ENCODE data around the gene PCP4. TPM values are rescaled to one million over a fixed set of nuclear protein-coding genes. Genes with fewer than 3 reads are reported as not detected.

The PCP4 gene
- total RNA-seq, 1 experiment from 2014 or later, result 0.77 TPM

DNA sequence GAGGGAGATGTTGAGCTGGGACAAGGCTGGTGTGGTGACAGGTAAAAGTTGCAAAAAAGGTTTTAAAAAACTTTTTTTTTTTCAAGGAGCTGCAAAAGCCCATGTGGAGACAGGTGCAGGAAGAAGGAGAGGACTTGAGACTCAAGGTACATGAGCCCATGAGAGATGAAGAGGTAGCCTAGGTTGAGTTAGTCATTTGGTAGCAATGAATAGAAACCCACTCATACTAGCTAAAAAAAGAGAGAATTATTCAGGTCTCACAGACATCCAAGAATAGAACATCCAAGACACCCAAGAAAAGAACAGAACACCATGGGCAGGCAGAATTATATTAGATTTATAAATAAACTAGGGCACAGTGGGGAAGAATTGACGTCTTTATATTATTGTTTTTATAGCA lies 65.1 kb downstream of the PCP4 start:
- H3K79me1 ChIP-seq (ENCODE audit: insufficient read depth, low read depth, low read length, poor library complexity, severe bottlenecking), result no peaks in the 10 kb centered on the region
- no peak overlapping the region for H4K8ac ChIP-seq (replicated peaks; ENCODE audit: insufficient read length, low read depth, low read length)
- H2AFZ ChIP-seq (ENCODE audit: low read length), result no peak overlapping the region
- H3K23ac ChIP-seq (ENCODE audit: insufficient read length, low read depth, low read length), result no peak overlapping the region
- no peak overlapping the region for H2BK15ac ChIP-seq (ENCODE audit: low read depth, low read length)
- no peaks in the 10 kb centered on the region for H3K4me1 ChIP-seq (ENCODE audit: insufficient read depth, low read length)
- H3K27ac Mint-ChIP-seq, result no peak overlapping the region; a peak in 1 of 7 replicates
- H2BK12ac ChIP-seq (ENCODE audit: insufficient read length, low read depth, low read length), result no peak overlapping the region
- H3K14ac ChIP-seq (ENCODE audit: insufficient read depth, low read length), result no peak overlapping the region
- H3K4me2 ChIP-seq (ENCODE audit: insufficient read depth, insufficient read length, low read length), result no peak overlapping the region
- no peaks in the 10 kb centered on the region for H3K27me3 ChIP-seq (ENCODE audit: insufficient read depth, low read length)
- no peaks in the 10 kb centered on the region for H4K20me1 ChIP-seq (ENCODE audit: control insufficient read depth, insufficient read depth, insufficient read length)
- peaks cover under 1 to 1% of the 10 kb centered on the region in 2 experiments; a peak in 2 of 5 replicates for H3K9me3 Mint-ChIP-seq
- no peak overlapping the region for H3K4ac ChIP-seq (ENCODE audit: low read depth, low read length)
- no peak overlapping the region for H3K4me3 Mint-ChIP-seq
- H3K36me3 Mint-ChIP-seq (ENCODE audit: insufficient read depth in 1 of 3, low read depth in 3 of 3), result no peaks in the 10 kb centered on the region
- no peaks in the 10 kb centered on the region for H3K23me2 ChIP-seq (ENCODE audit: insufficient read length, low read depth, low read length, poor library complexity, severe bottlenecking)
- H3T11ph ChIP-seq (ENCODE audit: low read length), result no peak overlapping the region
- no peaks in the 10 kb centered on the region for H3K9me3 ChIP-seq (ENCODE audit: control insufficient read depth, low read depth, low read length)
- H3K56ac ChIP-seq (ENCODE audit: insufficient read length, low read depth, low read length), result no peak overlapping the region
- no peak overlapping the region for H3K18ac ChIP-seq (ENCODE audit: insufficient read length, low read depth, low read length)
- peaks cover 20% of the 10 kb centered on the region for H3K27me3 Mint-ChIP-seq (ENCODE audit: low read depth)
- no peak overlapping the region for H3K9ac ChIP-seq (ENCODE audit: extremely low read depth, insufficient read length, low read length)
- H2BK5ac ChIP-seq (ENCODE audit: insufficient read length, low read length), result no peak overlapping the region
- H2BK120ac ChIP-seq (ENCODE audit: low read depth, low read length, poor library complexity, severe bottlenecking), result no peak overlapping the region
- WGBS (ENCODE audit: extremely low coverage, insufficient read length, low lambda C conversion rate), result no CpG with 5 or more reads among the region's 1 CpG
- no peak overlapping the region for H4K5ac ChIP-seq (ENCODE audit: insufficient read length, low read depth, low read length)
- H2BK20ac ChIP-seq (ENCODE audit: low read depth, low read length, poor library complexity, severe bottlenecking), result no peak overlapping the region
- no peak overlapping the region for H2AK5ac ChIP-seq (ENCODE audit: insufficient read length, low read length)
- TF ChIP-seq, protein P1, sequence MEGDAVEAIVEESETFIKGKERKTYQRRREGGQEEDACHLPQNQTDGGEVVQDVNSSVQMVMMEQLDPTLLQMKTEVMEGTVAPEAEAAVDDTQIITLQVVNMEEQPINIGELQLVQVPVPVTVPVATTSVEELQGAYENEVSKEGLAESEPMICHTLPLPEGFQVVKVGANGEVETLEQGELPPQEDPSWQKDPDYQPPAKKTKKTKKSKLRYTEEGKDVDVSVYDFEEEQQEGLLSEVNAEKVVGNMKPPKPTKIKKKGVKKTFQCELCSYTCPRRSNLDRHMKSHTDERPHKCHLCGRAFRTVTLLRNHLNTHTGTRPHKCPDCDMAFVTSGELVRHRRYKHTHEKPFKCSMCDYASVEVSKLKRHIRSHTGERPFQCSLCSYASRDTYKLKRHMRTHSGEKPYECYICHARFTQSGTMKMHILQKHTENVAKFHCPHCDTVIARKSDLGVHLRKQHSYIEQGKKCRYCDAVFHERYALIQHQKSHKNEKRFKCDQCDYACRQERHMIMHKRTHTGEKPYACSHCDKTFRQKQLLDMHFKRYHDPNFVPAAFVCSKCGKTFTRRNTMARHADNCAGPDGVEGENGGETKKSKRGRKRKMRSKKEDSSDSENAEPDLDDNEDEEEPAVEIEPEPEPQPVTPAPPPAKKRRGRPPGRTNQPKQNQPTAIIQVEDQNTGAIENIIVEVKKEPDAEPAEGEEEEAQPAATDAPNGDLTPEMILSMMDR (conservative IDR thresholded peaks at IDR 0.05), result no peak
- no peaks in the 10 kb centered on the region for H3K79me2 ChIP-seq (ENCODE audit: insufficient read depth, low read length)
- DNase-seq, result no peak
- H3K4me1 Mint-ChIP-seq, result peaks cover 4% of the 10 kb centered on the region in 2 experiments
- no peak overlapping the region for H3K27ac ChIP-seq (ENCODE audit: insufficient read length, low read depth, low read length)
- H4K91ac ChIP-seq (ENCODE audit: insufficient read length, low read depth, low read length), result no peak overlapping the region

All from H9 (cell line).